ENCODE results near the gene CNTN6. TPM values are rescaled to one million over a fixed set of nuclear protein-coding genes. Genes with fewer than 3 reads are reported as not detected.

Gene CNTN6
- total RNA-seq, 1 experiment from 2014 or later = not detected

GRCh38 chr3:1232276-1232675 is 139.5 kb downstream of the CNTN6 start:
- Histone ChIP-seq H2BK120ac (ENCODE audit: low read depth, low read length, poor library complexity, severe bottlenecking) (no peak overlapping the region), H2BK5ac (ENCODE audit: insufficient read length, low read length) (no peak overlapping the region), H3K27me3 (ENCODE audit: insufficient read depth, low read length) (no peaks in the 10 kb centered on the region), H3K9me3 (ENCODE audit: control insufficient read depth, low read depth, low read length) (no peaks in the 10 kb centered on the region), H3K23me2 (ENCODE audit: insufficient read length, low read depth, low read length, poor library complexity, severe bottlenecking) (no peaks in the 10 kb centered on the region), H3K23ac (ENCODE audit: insufficient read length, low read depth, low read length) (no peak overlapping the region), H2AK5ac (ENCODE audit: insufficient read length, low read length) (no peak overlapping the region), H4K5ac (ENCODE audit: insufficient read length, low read depth, low read length) (no peak overlapping the region), H3K79me1 (ENCODE audit: insufficient read depth, low read depth, low read length, poor library complexity, severe bottlenecking) (no peaks in the 10 kb centered on the region), H3K79me2 (ENCODE audit: insufficient read depth, low read length) (no peaks in the 10 kb centered on the region), H3K56ac (ENCODE audit: insufficient read length, low read depth, low read length) (no peak overlapping the region), H3K9ac (ENCODE audit: extremely low read depth, insufficient read length, low read length) (no peak overlapping the region), H4K8ac (replicated peaks; ENCODE audit: insufficient read length, low read depth, low read length) (no peak overlapping the region), H3T11ph (ENCODE audit: low read length) (no peak overlapping the region), H2BK15ac (ENCODE audit: low read depth, low read length) (no peak overlapping the region), H3K14ac (ENCODE audit: insufficient read depth, low read length) (no peak overlapping the region), H2BK12ac (ENCODE audit: insufficient read length, low read depth, low read length) (no peak overlapping the region), H3K4me2 (ENCODE audit: insufficient read depth, insufficient read length, low read length) (no peak overlapping the region), H3K4ac (ENCODE audit: low read depth, low read length) (no peak overlapping the region), H2BK20ac (ENCODE audit: low read depth, low read length, poor library complexity, severe bottlenecking) (no peak overlapping the region), H4K20me1 (ENCODE audit: control insufficient read depth, insufficient read depth, insufficient read length) (no peaks in the 10 kb centered on the region), H2AFZ (ENCODE audit: low read length) (peak overlapping the region; percentile 59), H3K4me1 (ENCODE audit: insufficient read depth, low read length) (no peaks in the 10 kb centered on the region), H4K91ac (ENCODE audit: insufficient read length, low read depth, low read length) (no peak overlapping the region), H3K18ac (ENCODE audit: insufficient read length, low read depth, low read length) (no peak overlapping the region), H3K27ac (ENCODE audit: insufficient read length, low read depth, low read length) (no peak overlapping the region)
- no peak for DNase-seq
- Mint-ChIP-seq H3K36me3 (ENCODE audit: insufficient read depth in 1 of 3, low read depth in 3 of 3) (peaks cover 0 to 5% (median 0%) of the 10 kb centered on the region in 3 experiments; a peak in 2 of 7 replicates), H3K27me3 (ENCODE audit: low read depth) (no peaks in the 10 kb centered on the region), H3K4me3 (no peak overlapping the region), H3K9me3 (no peaks in the 10 kb centered on the region), H3K27ac (peak overlapping the region in 1 of 3 experiments; percentile 4; a peak in 1 of 7 replicates), H3K4me1 (peaks cover 18 to 26% of the 10 kb centered on the region in 2 experiments)
- TF ChIP-seq CTCF (conservative IDR thresholded peaks at IDR 0.05) = no peak
- WGBS (ENCODE audit: extremely low coverage, insufficient read length, low lambda C conversion rate) = no CpG with 5 or more reads among the region's 3 CpGs
